ENCODE measurements around the gene ANXA4. TPM values are rescaled to one million over a fixed set of nuclear protein-coding genes. Genes with fewer than 3 reads are reported as not detected.
"Not testable (repeated sequence)": the region's sequence is repeated elsewhere in the genome, so short reads cannot be mapped to it uniquely, and the experiment has no call there.

ANXA4 gene
- total RNA-seq, 3 donors from 2014 or later = 9.6 to 12.4 (median 11.2) TPM

DNA sequence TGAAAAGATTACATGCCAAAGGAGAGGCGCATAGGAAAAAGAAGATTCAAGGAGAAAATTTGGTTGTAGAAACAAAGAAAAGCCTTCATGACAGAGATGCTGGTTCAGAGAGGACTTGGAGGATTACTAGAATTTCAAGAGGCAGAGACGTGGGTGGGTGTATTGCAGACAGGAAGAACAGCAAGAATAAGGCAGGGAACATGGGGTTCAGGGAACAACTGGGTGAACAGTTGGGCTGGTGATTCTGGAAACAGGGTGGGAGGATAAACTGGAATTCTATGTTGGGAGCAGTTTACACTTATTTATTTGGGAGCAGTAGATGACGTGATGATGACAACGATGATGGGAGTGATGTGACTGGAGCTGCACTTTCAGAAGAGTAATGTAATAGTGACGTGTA, 69.1 kb downstream of the ANXA4 start:
- Mint-ChIP-seq H3K36me3 (ENCODE audit: insufficient read depth) (peaks cover 7% of the 10 kb centered on the region), H3K4me1 (ENCODE audit: low read depth) (no peaks in the 10 kb centered on the region), H3K4me3 (no peak overlapping the region), H3K27me3 (ENCODE audit: low read depth) (no peaks in the 10 kb centered on the region), H3K9me3 (no peaks in the 10 kb centered on the region)
- DNase-seq (no peak), ATAC-seq (no peak)

DNA sequence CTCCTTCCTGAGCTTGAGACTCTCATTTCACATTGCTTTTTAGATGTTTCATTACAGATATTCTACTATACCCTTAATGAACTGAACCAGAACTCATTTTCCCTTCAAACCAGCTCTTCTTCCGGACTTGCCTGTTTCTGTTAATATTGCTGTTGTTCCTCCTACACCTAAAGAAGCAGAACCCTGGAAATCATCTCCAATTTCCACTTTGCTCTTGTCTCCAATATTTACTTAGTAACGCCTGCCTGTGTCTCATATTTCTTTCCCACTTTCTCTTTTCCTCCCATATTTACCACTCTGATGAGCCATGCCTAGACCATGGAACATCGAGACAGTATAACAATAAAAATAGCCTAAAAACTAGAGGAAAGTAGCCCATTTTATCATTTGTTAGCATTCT, 69.7 kb downstream of the ANXA4 start:
- no peaks in the 10 kb centered on the region for H3K9me3 Mint-ChIP-seq
- H3K27me3 Mint-ChIP-seq (ENCODE audit: low read depth) = no peaks in the 10 kb centered on the region
- no peak for ATAC-seq
- DNase-seq = no peak
- H3K4me3 Mint-ChIP-seq = no peak overlapping the region
- H3K4me1 Mint-ChIP-seq (ENCODE audit: low read depth) = peaks cover 2% of the 10 kb centered on the region
- peaks cover 4% of the 10 kb centered on the region for H3K36me3 Mint-ChIP-seq (ENCODE audit: insufficient read depth)

DNA sequence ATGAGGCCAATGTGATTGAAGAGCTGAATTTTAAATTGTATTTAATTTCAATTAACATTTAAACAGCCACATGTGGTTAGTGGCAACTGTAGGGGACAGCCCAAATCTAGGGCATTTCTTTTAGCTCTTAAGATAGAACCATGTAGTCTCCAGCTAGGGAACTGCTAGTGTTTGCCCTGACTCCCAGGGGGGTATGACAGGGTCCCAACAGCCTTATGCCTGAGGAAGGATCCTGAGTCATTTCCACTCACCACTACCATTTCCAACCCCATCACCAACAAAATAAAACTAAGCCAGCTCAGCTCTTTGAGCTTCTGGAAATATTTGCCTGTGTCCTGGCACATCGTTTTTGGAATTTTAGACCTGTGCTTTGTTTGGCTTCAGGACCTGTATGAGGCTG, 73.8 kb downstream of the ANXA4 start:
- Mint-ChIP-seq H3K4me3 (no peak overlapping the region), H3K4me1 (ENCODE audit: low read depth) (peaks cover 6% of the 10 kb centered on the region), H3K9me3 (no peaks in the 10 kb centered on the region), H3K36me3 (ENCODE audit: insufficient read depth) (peaks cover 7% of the 10 kb centered on the region), H3K27me3 (ENCODE audit: low read depth) (no peaks in the 10 kb centered on the region)
- DNase-seq (no peak), ATAC-seq (no peak)

DNA sequence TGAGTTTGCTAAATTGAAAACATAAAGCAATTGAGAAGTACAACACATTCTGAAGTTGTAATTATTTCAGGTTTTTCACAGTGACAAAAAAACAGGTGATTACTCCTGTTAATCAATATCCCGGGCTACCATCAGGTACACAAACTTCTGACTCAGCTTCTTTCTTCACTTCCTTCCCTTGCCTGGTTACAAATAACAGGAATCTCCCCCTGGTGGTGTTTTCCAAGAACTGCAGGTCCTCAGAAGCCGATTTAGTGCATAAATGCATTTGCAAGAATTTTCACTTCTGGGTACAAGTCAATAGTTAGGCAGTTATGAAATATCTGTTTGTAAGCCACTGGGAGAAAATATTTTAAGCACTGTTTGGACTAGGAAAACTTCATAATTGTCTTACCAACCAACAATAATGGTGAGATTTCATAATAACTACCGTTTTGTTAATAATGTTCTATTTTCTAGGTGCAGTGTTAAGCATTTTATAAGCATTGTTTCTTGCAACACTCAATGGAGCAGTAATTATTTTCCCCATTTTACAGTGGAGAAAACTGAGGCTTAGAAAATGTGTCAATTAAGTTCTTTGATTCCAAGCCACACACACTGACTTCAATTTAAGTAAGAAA, 75.1 kb downstream of the ANXA4 start:
- Mint-ChIP-seq H3K36me3 (ENCODE audit: insufficient read depth) (peaks cover 3% of the 10 kb centered on the region), H3K9me3 (no peaks in the 10 kb centered on the region), H3K4me1 (ENCODE audit: low read depth) (peaks cover 6% of the 10 kb centered on the region), H3K27me3 (ENCODE audit: low read depth) (no peaks in the 10 kb centered on the region), H3K4me3 (no peak overlapping the region)
- DNase-seq = peak; percentile 70
- peak; percentile 60 to 72 for ATAC-seq

DNA sequence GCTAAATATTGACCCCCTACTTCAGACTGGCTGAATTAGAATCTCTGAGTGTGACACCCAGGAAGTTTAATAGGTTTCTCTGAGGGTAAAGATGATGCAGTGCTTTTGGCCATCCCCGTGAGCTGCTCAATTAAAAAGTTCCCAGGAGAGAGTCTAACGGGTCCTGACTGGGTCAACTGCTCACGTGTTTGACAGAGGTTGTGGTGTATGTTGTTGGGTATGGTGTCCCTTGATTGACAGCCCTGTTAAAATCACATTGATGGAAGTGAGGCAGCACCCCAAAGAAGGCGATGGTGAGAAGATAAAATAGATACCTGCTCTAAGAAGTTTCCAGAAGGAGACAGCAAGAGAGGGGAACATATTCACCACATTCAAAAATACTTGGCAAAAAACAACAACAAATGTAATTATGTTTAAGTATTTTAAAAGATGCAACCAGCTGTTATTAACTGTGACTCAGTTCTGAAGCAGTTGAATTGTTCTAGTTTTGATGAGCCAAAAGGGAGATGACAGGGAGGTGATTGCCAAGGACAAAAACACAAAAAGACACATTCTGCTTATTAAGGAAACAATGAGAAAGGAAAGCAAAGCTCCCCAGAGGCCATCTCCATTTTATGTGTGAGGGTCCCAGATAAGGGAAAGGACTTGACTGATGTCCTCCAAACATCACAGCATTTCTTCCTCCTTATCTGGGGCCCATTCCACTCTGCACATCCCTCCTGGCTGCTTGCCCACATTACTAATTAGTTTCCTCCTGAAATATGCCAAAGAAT, 76.0 kb downstream of the ANXA4 start:
- H3K27me3 Mint-ChIP-seq (ENCODE audit: low read depth) = no peaks in the 10 kb centered on the region
- no peak overlapping the region for H3K4me3 Mint-ChIP-seq
- DNase-seq (no peak), ATAC-seq (no peak)
- peaks cover 6% of the 10 kb centered on the region for H3K4me1 Mint-ChIP-seq (ENCODE audit: low read depth)
- H3K9me3 Mint-ChIP-seq = no peaks in the 10 kb centered on the region
- H3K36me3 Mint-ChIP-seq (ENCODE audit: insufficient read depth) = peaks cover 5% of the 10 kb centered on the region

DNA sequence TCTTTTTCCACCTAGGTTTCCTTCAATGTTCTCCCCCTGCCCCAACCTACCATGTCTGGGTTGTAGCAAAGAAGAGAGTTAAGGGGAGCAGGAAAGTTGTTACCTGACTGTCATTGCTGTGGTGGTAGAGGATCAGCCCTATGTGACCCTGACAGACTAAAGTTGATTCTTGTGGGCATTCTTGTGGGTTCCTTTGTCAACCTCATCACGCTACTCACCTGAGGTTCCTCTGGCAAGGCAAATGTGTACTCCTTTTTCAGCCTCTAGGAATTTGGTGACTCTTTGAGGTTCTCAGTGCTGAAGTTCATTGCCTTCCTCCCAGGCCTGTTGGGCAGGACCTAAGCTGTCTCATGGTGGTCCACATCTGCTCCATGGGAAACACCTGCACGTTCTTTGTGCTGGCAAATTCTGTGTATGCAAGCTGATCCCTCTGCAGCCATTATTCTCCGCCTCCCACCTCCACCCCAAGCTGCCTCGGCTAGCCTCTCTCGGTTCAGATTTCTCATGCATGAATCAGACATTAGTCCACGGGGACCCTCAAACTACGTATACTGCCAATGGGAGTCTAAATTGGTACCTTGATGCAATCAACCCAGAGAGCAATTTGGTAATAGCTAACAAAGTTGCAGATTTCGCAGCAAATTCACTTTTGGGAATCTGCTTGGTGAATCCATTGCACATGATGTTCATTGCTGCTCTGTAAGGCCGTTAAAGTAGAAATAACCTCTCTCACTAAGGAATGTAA, 86.0 kb downstream of the ANXA4 start:
- Mint-ChIP-seq H3K36me3 (ENCODE audit: insufficient read depth) (no peaks in the 10 kb centered on the region), H3K4me1 (ENCODE audit: low read depth) (peaks cover 31% of the 10 kb centered on the region), H3K4me3 (peak overlapping the region; percentile 94), H3K9me3 (no peaks in the 10 kb centered on the region), H3K27me3 (ENCODE audit: low read depth) (no peaks in the 10 kb centered on the region)
- ATAC-seq (no peak), DNase-seq (no peak)

DNA sequence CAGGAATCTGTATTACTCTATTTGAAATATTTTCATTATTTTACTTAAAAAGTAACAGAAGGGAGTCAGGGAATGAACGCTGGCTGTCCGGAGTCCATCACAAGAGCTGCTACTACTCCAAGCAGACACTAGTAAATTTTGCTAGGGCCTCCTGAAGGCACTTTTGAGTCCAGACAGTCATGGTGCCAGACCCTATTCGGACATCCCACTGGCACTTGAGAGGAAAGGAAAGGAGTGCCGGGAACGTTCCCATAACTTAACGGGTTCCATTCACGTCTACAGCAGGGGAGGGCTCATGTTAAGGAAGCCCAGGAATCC, 87.0 kb downstream of the ANXA4 start:
- H3K9me3 Mint-ChIP-seq = no peaks in the 10 kb centered on the region
- H3K27me3 Mint-ChIP-seq (ENCODE audit: low read depth) = no peaks in the 10 kb centered on the region
- ATAC-seq (no peak), DNase-seq (no peak)
- no peaks in the 10 kb centered on the region for H3K36me3 Mint-ChIP-seq (ENCODE audit: insufficient read depth)
- H3K4me3 Mint-ChIP-seq = peak overlapping the region; percentile 94
- peaks cover 36% of the 10 kb centered on the region for H3K4me1 Mint-ChIP-seq (ENCODE audit: low read depth)

DNA sequence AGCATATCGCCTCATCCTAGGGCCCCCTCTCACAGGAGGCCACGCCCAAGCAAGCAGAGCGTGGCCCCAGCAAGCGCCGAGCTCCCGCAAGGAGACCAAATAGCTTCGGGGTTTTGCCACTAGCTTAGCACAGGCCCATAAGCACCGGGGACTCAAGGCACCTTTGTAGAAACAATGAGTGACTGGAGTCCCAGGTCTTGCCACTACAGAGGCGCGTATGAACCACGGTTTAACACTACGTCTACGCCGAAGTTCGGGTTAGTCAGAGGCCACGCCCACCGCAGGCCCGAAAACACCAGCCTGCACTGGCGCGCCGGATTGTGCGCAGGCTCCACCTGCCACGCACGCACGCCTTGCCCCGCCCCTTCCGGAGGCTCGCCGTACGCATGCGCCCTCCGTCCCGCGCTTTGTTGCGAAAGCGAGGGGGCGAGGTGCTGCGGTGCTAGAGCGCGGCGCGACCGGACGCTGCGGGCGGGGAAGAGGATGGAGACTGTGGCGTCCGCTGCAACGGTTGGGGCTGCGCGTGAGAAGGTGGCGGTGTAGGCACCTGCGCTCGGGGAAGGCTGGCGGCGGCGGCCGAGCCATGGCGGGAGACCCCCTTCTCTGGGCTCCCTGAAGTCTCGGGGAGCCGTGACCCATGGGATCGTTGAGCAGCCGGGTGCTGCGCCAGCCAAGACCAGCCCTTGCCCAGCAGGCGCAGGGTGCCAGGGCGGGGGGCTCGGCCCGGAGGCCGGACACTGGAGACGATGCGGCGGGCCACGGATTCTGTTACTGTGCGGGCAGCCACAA, 87.5 kb downstream of the ANXA4 start, which contains the start of gene GMCL1:
GMCL1 (plus strand) TSS at position 405 of the 789 bp plus-strand sequence; CDS start at position 638, 233 bp downstream.
- H3K4me3 Mint-ChIP-seq = peak within 1 kb of the TSS; percentile 94
- peaks cover 3% of the 10 kb centered on the region for H3K36me3 Mint-ChIP-seq (ENCODE audit: insufficient read depth)
- H3K4me1 Mint-ChIP-seq (ENCODE audit: low read depth) = peaks cover 42% of the 10 kb centered on the region
- ATAC-seq (peak; percentile 95 to 98), DNase-seq (peak; percentile 99)
- no peaks in the 10 kb centered on the region for H3K27me3 Mint-ChIP-seq (ENCODE audit: low read depth)
- H3K9me3 Mint-ChIP-seq = no peaks in the 10 kb centered on the region

DNA sequence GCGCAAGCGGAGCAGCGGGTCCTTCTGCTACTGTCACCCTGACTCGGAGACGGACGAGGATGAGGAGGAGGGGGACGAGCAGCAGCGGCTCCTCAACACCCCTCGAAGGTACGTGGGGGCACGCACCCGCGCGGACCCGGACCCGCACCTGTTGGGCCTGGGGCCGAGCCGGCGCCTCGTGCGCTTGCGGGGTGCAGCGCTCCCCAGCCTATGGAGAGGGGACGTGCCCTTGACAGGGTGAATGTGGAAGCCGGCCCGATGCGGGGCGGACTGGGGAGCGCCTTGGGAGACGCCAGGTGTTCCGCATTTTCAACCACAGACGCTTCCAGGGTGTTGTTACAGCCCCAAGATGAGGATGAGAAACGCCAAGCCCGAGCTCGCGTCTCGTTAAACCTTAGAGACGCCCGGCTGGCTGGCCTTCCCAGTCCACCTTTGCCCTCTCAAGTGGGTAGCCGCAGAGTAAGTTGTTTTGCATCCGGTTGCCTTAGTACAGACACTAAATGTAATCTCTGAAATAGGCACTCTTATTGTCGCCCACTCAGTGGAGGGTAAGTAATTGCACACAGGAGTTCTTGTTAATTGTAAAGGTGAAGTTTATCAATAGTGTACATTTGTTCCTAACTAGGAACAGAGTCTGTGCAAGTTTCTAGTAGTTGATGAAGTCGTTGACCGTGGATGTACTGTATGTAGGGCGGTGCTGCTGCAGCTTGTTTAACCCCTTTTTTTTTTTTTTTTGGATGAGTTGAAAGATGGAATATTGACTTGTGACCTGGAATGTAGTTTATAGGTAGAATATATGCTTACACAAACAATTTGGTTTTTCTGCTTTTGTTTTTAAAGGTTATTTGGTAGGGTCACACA, 88.3 kb downstream of the ANXA4 start:
- Mint-ChIP-seq H3K4me3 (peak overlapping the region; percentile 94), H3K4me1 (ENCODE audit: low read depth) (peaks cover 49% of the 10 kb centered on the region), H3K36me3 (ENCODE audit: insufficient read depth) (peaks cover 8% of the 10 kb centered on the region), H3K27me3 (ENCODE audit: low read depth) (no peaks in the 10 kb centered on the region), H3K9me3 (no peaks in the 10 kb centered on the region)
- peak; percentile 8 for DNase-seq
- ATAC-seq = peak; percentile 29 to 32

DNA sequence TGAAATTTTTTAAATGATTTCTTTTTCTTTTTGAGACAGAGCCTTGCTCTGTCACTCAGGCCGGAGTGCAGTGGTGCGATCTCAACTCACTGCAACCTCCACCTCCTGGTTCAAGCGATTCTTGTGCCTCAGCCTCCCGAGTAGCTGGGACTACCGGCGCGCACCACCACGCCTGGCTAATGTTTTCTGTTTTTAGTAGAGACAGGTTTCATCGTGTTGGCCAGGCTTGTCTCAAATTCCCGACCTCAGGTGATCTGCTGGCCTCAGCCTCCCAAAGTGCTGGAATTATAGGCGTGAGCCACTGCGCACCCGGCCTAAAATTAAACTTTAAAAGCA, 88.9 kb downstream of the ANXA4 start:
- not testable (repeated sequence) for H3K9me3 Mint-ChIP-seq; DNase-seq; H3K27me3 Mint-ChIP-seq (ENCODE audit: low read depth); H3K36me3 Mint-ChIP-seq (ENCODE audit: insufficient read depth); ATAC-seq
- peak overlapping the region; percentile 94 for H3K4me3 Mint-ChIP-seq
- H3K4me1 Mint-ChIP-seq (ENCODE audit: low read depth) = peaks cover 55% of the 10 kb centered on the region

DNA sequence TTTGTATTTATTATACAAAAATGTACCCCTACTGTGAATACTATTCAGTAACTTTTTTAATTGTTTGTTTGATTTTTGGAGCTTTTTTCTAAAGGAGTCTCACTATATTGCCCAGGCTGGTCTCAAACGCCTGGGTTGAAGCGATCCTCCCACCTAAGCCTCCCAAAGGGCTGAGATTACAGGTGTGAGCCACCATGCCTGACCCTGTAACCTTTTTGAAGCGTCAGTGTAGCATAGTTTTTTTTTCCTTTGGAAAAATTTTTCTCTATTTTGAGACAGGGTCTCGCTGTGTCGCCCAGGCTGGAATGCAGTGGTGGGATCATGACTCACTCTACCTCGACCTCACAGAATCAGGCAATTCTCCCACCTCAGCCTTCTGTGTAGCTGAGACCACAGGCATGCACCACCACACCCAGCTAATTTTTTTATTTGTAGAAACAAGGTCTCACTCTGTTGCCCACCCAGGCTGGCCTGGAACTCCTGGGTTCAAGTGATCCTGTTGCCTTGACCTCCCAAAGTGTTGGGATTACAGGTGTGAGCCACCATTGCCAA, 89.5 kb downstream of the ANXA4 start:
- Mint-ChIP-seq H3K9me3 (no peaks in the 10 kb centered on the region), H3K36me3 (ENCODE audit: insufficient read depth) (peaks cover 12% of the 10 kb centered on the region), H3K4me3 (peak overlapping the region; percentile 55), H3K4me1 (ENCODE audit: low read depth) (peaks cover 60% of the 10 kb centered on the region), H3K27me3 (ENCODE audit: low read depth) (no peaks in the 10 kb centered on the region)
- DNase-seq = no peak
- no peak for ATAC-seq

DNA sequence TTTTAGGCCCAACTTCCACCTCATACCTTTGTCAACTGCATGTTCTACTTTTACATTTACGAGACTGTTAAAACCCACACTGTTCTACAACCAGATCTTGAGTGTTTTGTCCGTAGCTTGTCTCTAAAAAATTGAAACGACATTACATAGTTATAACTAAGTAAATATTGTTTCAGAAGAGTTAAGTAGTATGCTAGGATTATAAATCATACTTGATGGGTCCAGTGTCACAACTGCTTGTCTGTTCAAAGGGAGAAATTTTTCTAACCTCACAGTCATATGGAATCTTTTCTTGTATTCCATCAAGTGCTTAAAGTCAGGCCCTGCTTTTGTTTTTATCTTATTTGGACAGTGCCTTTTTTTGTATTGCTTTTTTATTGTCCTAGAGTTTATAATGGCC, 91.8 kb downstream of the ANXA4 start:
- peaks cover 53% of the 10 kb centered on the region for H3K4me1 Mint-ChIP-seq (ENCODE audit: low read depth)
- no peaks in the 10 kb centered on the region for H3K9me3 Mint-ChIP-seq
- ATAC-seq (no peak), DNase-seq (no peak)
- H3K27me3 Mint-ChIP-seq (ENCODE audit: low read depth) = no peaks in the 10 kb centered on the region
- H3K4me3 Mint-ChIP-seq = no peak overlapping the region
- H3K36me3 Mint-ChIP-seq (ENCODE audit: insufficient read depth) = peaks cover 12% of the 10 kb centered on the region

DNA sequence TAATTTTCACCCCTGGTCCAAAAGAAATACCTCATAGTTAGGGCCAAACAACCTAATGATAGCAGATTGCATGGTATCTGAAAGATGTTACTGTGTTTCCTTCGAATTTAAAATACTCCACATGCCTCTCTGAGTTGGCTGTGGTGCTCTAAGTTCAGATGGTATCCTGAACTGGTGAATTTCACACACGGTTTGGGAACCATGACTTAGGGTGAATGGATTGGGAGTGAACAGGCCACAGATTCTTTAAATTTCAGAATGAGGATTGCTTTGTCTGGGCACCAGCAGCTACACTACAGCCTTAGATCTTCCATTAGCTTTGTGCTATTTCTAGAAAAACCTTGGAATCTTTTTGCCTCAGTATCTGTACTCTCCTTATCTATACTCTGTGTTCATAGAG, 93.7 kb downstream of the ANXA4 start:
- no peaks in the 10 kb centered on the region for H3K27me3 Mint-ChIP-seq (ENCODE audit: low read depth)
- DNase-seq (no peak), ATAC-seq (no peak)
- H3K36me3 Mint-ChIP-seq (ENCODE audit: insufficient read depth) = peaks cover 14% of the 10 kb centered on the region
- H3K4me1 Mint-ChIP-seq (ENCODE audit: low read depth) = peaks cover 48% of the 10 kb centered on the region
- H3K9me3 Mint-ChIP-seq = no peaks in the 10 kb centered on the region
- no peak overlapping the region for H3K4me3 Mint-ChIP-seq

Data from activated T-cell treated with anti-CD3 and anti-CD28 coated beads, Interleukin-2, amount 50 U/mL, for 4 hours (primary cell).